LNCAP (cell line): ENCODE results near the gene NTPCR.

Experiments used
- CTCF ChIP-seq: fragments of 450-650 bp; IDR thresholded peaks from 2 replicates; pipeline ENCODE4 v1.5.1; 2017; ENCODE audit warnings: mild to moderate bottlenecking

NTPCR gene

GRCh38 chr1:233019083-233019482, 68.7 kb downstream of the NTPCR start:
- no peak for TF ChIP-seq CTCF

- TF ChIP-seq CTCF: no peak
These were observed 69.4 kb downstream of the NTPCR start for GRCh38 chr1:233019778-233020325.

GRCh38 chr1:233020426-233020825, 70.0 kb downstream of the NTPCR start:
- TF ChIP-seq CTCF: no peak

- no peak for TF ChIP-seq CTCF
These were observed 71.8 kb downstream of the NTPCR start for GRCh38 chr1:233022246-233022645.

- TF ChIP-seq CTCF: no peak
These were observed 73.8 kb downstream of the NTPCR start for GRCh38 chr1:233024199-233024598.

- peak; percentile 77 for TF ChIP-seq CTCF
These were observed 74.7 kb downstream of the NTPCR start for GRCh38 chr1:233025157-233025556.

- no peak; the same call in 1 of the 2 replicates for TF ChIP-seq CTCF
These were observed 75.2 kb downstream of the NTPCR start for GRCh38 chr1:233025567-233025966.

- no peak for TF ChIP-seq CTCF
These were observed 76.6 kb downstream of the NTPCR start for GRCh38 chr1:233027046-233027445.
